Body of pancreas (tissue), 4 donors: Measurements from ENCODE around the gene EXT2. TPM values are rescaled to one million over a fixed set of nuclear protein-coding genes. Genes with fewer than 3 reads are reported as not detected.

Experiments
- ATAC-seq: fragments of 150-250 bp; one replicate; pipeline ENCODE4 v1.9.1; 2016
- DNase-seq, 4 donors: peaks; one replicate each; pipeline ENCODE4 v3.0.0-alpha.2; 2019
- H3K27ac ChIP-seq, 4 donors: fragments of 200-600 bp; sonication (generic); 1 replicate in 3 of 4; 2 replicates in 1 of 4; pipeline versions ENCODE4 v1.5.1 to v1.6.1; 2016 to 2019; ENCODE audit warnings: mild to moderate bottlenecking in 1 of 4, mixed read lengths in 1 of 4, moderate library complexity in 1 of 4
- H3K27me3 ChIP-seq, 2 donors: fragments of 200-600 bp; sonication (generic); one replicate each; pipeline ENCODE4 v1.6.0; 2016; ENCODE audit warnings: mild to moderate bottlenecking in 1 of 2
- H3K36me3 ChIP-seq, 2 donors: fragments of 200-600 bp; sonication (generic); replicated peaks in 1 of 2; 2 replicates each; pipeline ENCODE4 v1.5.1; 2016; ENCODE audit warnings: low read depth in 2 of 2; ENCODE audit not compliant: insufficient read depth in 1 of 2
- H3K4me1 ChIP-seq: fragments of 200-600 bp; sonication (generic); one replicate; pipeline ENCODE4 v1.6.0; 2016
- H3K4me3 ChIP-seq, 2 donors: fragments of 200-600 bp; sonication (generic); 1 replicate in 1 of 2; 2 replicates in 1 of 2; pipeline ENCODE4 v1.5.1; 2016 to 2019
- H3K9me3 ChIP-seq, 3 donors: fragments of 200-600 bp; sonication (generic); 1 replicate in 2 of 3; 2 replicates in 1 of 3; pipeline ENCODE4 v1.5.1; 2016
- POLR2A ChIP-seq, 3 donors: fragments of 450-650 bp; IDR thresholded peaks; one replicate each; pipeline ENCODE4 v1.6.1; 2016; ENCODE audit warnings: antibody characterized with exemption in 3 of 3, mild to moderate bottlenecking in 2 of 3
- WGBS, 2 donors: methylation state at CpG; one replicate each; pipeline ENCODE4 v1.1.5; 2017; 5-methylcytosine and 5-hydroxymethylcytosine counted together
- intact Hi-C: fragments of 100-400 bp; cut with DNase I; formaldehyde crosslinking; loops from one replicate; pipeline ENCODE4 v1.15.1; 2023
- total RNA-seq, 2 donors: library from RNA; depleted of rRNA; stranded (reverse); fragments of >200 nt; gene quantifications; one replicate each; pipeline ENCODE4 v1.1.0, GENCODE V29; 2016
- TF ChIP-seq, protein P1 (sequence below), 7 experiments: fragments of 450-650 bp in 4 of 7; fragments of 200-600 bp in 3 of 7; sonication (generic) in 3 of 7; IDR thresholded peaks; one replicate each; pipeline ENCODE4 v1.5.1; 2016 to 2019; ENCODE audit warnings: antibody characterized with exemption in 7 of 7

Gene EXT2
- total RNA-seq, 2 donors from 2014 or later = 21.4 to 34.2 TPM

GRCh38 chr11:44271286-44271685 lies 175.8 kb downstream of the EXT2 start:
- no peaks in the 10 kb centered on the region for H3K9me3 ChIP-seq
- peaks cover 6% of the 10 kb centered on the region for H3K4me1 ChIP-seq
- no peak for ATAC-seq
- DNase-seq = no peak
- H3K36me3 ChIP-seq = no peaks in the 10 kb centered on the region
- intact Hi-C loops = no loop called here
- TF ChIP-seq, protein P1, sequence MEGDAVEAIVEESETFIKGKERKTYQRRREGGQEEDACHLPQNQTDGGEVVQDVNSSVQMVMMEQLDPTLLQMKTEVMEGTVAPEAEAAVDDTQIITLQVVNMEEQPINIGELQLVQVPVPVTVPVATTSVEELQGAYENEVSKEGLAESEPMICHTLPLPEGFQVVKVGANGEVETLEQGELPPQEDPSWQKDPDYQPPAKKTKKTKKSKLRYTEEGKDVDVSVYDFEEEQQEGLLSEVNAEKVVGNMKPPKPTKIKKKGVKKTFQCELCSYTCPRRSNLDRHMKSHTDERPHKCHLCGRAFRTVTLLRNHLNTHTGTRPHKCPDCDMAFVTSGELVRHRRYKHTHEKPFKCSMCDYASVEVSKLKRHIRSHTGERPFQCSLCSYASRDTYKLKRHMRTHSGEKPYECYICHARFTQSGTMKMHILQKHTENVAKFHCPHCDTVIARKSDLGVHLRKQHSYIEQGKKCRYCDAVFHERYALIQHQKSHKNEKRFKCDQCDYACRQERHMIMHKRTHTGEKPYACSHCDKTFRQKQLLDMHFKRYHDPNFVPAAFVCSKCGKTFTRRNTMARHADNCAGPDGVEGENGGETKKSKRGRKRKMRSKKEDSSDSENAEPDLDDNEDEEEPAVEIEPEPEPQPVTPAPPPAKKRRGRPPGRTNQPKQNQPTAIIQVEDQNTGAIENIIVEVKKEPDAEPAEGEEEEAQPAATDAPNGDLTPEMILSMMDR (IDR thresholded peaks at IDR 0.05) = no peak
- no peak for TF ChIP-seq POLR2A (IDR thresholded peaks at IDR 0.05)
- no peaks in the 10 kb centered on the region for H3K27me3 ChIP-seq
- no peak overlapping the region for H3K4me3 ChIP-seq
- no peak overlapping the region for H3K27ac ChIP-seq
- WGBS, 2 donors = 84 to 89% methylated on average over 6 of the region's 6 CpGs

- Histone ChIP-seq H3K27ac (no peak overlapping the region), H3K4me1 (peaks cover 6% of the 10 kb centered on the region), H3K36me3 (no peaks in the 10 kb centered on the region), H3K4me3 (no peak overlapping the region), H3K27me3 (no peaks in the 10 kb centered on the region), H3K9me3 (no peaks in the 10 kb centered on the region)
- ATAC-seq (no peak), DNase-seq (no peak)
- intact Hi-C loops = no loop called here
- TF ChIP-seq, protein P1 (IDR thresholded peaks at IDR 0.05) = no peak
- TF ChIP-seq POLR2A (IDR thresholded peaks at IDR 0.05) = no peak
- WGBS, 2 donors = 86 to 90% methylated on average over 1 of the region's 1 CpG
Measured at GRCh38 chr11:44274404-44274803, 178.9 kb downstream of the EXT2 start.

- H3K4me3 ChIP-seq = no peak overlapping the region
- H3K4me1 ChIP-seq = peaks cover 6% of the 10 kb centered on the region
- DNase-seq (no peak), ATAC-seq (no peak)
- H3K36me3 ChIP-seq = no peaks in the 10 kb centered on the region
- no peaks in the 10 kb centered on the region for H3K9me3 ChIP-seq
- H3K27ac ChIP-seq = no peak overlapping the region
- intact Hi-C loops = no loop called here
- no peak for TF ChIP-seq POLR2A (IDR thresholded peaks at IDR 0.05)
- TF ChIP-seq, protein P1 (IDR thresholded peaks at IDR 0.05) = no peak
- H3K27me3 ChIP-seq = no peaks in the 10 kb centered on the region
- WGBS, 2 donors = 97% methylated on average over 10 of the region's 10 CpGs; no CpG with 5 or more reads in 1 of the 2 donors
Measured at GRCh38 chr11:44275241-44275640, 179.8 kb downstream of the EXT2 start.

GRCh38 chr11:44275961-44276550 lies 180.6 kb downstream of the EXT2 start:
- TF ChIP-seq, protein P1 (IDR thresholded peaks at IDR 0.05) = no peak
- TF ChIP-seq POLR2A (IDR thresholded peaks at IDR 0.05) = no peak
- H3K9me3 ChIP-seq = no peaks in the 10 kb centered on the region
- no peak overlapping the region for H3K27ac ChIP-seq
- ATAC-seq (no peak), DNase-seq (no peak)
- no peaks in the 10 kb centered on the region for H3K27me3 ChIP-seq
- H3K4me3 ChIP-seq = no peak overlapping the region
- intact Hi-C loops = no loop called here
- H3K36me3 ChIP-seq = no peaks in the 10 kb centered on the region
- WGBS, 2 donors = 79 to 94% methylated on average over 5 to 7 of the region's 7 CpGs
- H3K4me1 ChIP-seq = peaks cover 6% of the 10 kb centered on the region
